CD14-positive monocyte (primary cell): ENCODE measurements around the gene PARP14. TPM values are rescaled to one million over a fixed set of nuclear protein-coding genes. Genes with fewer than 3 reads are reported as not detected.

Source experiments
- DNase-seq, 3 donors: peaks; one replicate each; pipeline ENCODE4 v3.0.0-alpha.2; 2011 to 2022
- H2AFZ ChIP-seq: 2 replicates; pipeline ENCODE4 v1.6.0; 2012; ENCODE audit warnings: mild to moderate bottlenecking, low read depth, low read length, inconsistent platforms; ENCODE audit not compliant: insufficient read depth, poor library complexity, severe bottlenecking
- H3K27ac ChIP-seq, 2 donors: 1 replicate in 1 of 2; 2 replicates in 1 of 2; pipeline ENCODE4 v1.5.1; 2012 to 2013; ENCODE audit warnings: low read length in 2 of 2, control low read depth in 1 of 2, inconsistent platforms in 1 of 2, low read depth in 1 of 2, mild to moderate bottlenecking in 1 of 2
- H3K27me3 ChIP-seq, 2 donors: one replicate each; pipeline versions ENCODE4 v1.6.0 to v1.6.1; 2011 to 2013; ENCODE audit warnings: low read length in 2 of 2; ENCODE audit not compliant: control insufficient read depth in 2 of 2, insufficient read depth in 2 of 2
- H3K36me3 ChIP-seq, 2 donors: replicated peaks in 1 of 2; 1 replicate in 1 of 2; 2 replicates in 1 of 2; pipeline versions ENCODE4 v1.5.1 to v1.6.1; 2012 to 2013; ENCODE audit warnings: low read length in 2 of 2, control low read depth in 1 of 2, inconsistent platforms in 1 of 2, mild to moderate bottlenecking in 1 of 2; ENCODE audit not compliant: insufficient read depth in 2 of 2, control insufficient read depth in 1 of 2
- H3K4me1 ChIP-seq, 2 donors: 1 replicate in 1 of 2; 2 replicates in 1 of 2; pipeline versions ENCODE4 v1.5.1 to v1.6.1; 2012 to 2013; ENCODE audit warnings: low read length in 2 of 2, control low read depth in 1 of 2, inconsistent platforms in 1 of 2, mild to moderate bottlenecking in 1 of 2, moderate library complexity in 1 of 2; ENCODE audit not compliant: insufficient read depth in 2 of 2, control insufficient read depth in 1 of 2
- H3K4me2 ChIP-seq: replicated peaks from 2 replicates; pipeline ENCODE3; 2012; ENCODE audit warnings: low read length, moderate library complexity, mild to moderate bottlenecking; ENCODE audit not compliant: poor library complexity, severe bottlenecking; ENCODE audit errors: extremely low read depth
- H3K4me3 ChIP-seq, 3 experiments: fragments of 200-600 bp in 1 of 3; sonication (generic) in 1 of 3; replicated peaks in 1 of 3; 1 replicate in 2 of 3; 2 replicates in 1 of 3; pipeline ENCODE4 v1.5.1; 2011 to 2013; ENCODE audit warnings: low read length in 3 of 3, mild to moderate bottlenecking in 3 of 3, control low read depth in 2 of 3, low read depth in 2 of 3, inconsistent platforms in 1 of 3, moderate library complexity in 1 of 3
- H3K79me2 ChIP-seq: 2 replicates; pipeline ENCODE4 v1.6.0; 2012; ENCODE audit warnings: mild to moderate bottlenecking, control low read depth, inconsistent platforms, low read length, moderate library complexity; ENCODE audit not compliant: insufficient read depth
- H3K9ac ChIP-seq: 2 replicates; pipeline ENCODE4 v1.6.0; 2017; ENCODE audit warnings: low read length, mild to moderate bottlenecking; ENCODE audit not compliant: insufficient read depth, poor library complexity, severe bottlenecking
- H3K9me3 ChIP-seq, 2 donors: replicated peaks in 1 of 2; 1 replicate in 1 of 2; 2 replicates in 1 of 2; pipeline versions ENCODE4 v1.5.1 to v1.6.1; 2012 to 2013; ENCODE audit warnings: low read length in 2 of 2, control low read depth in 1 of 2; ENCODE audit not compliant: control insufficient read depth in 1 of 2, insufficient read depth in 1 of 2
- H4K20me1 ChIP-seq: 2 replicates; pipeline ENCODE4 v1.6.0; 2012; ENCODE audit warnings: mild to moderate bottlenecking, low read length, control low read depth, moderate library complexity; ENCODE audit not compliant: insufficient read depth
- H3K27ac Mint-ChIP-seq, 7 donors: one replicate each; pipeline ENCODE4 v1.8.0; 2020; ENCODE audit warnings: mild to moderate bottlenecking in 7 of 7, mixed read lengths in 7 of 7, moderate library complexity in 6 of 7, inconsistent platforms in 2 of 7
- H3K27me3 Mint-ChIP-seq, 3 donors: one replicate each; pipeline ENCODE4 v1.8.0; 2021 to 2022; ENCODE audit warnings: low read depth in 3 of 3, mild to moderate bottlenecking in 3 of 3, mixed read lengths in 3 of 3, moderate library complexity in 3 of 3, inconsistent platforms in 1 of 3
- H3K36me3 Mint-ChIP-seq, 2 donors: one replicate each; pipeline ENCODE4 v1.8.0; 2020; ENCODE audit warnings: mixed read lengths in 2 of 2, inconsistent platforms in 1 of 2, mild to moderate bottlenecking in 1 of 2
- H3K4me1 Mint-ChIP-seq: one replicate; pipeline ENCODE4 v1.8.0; 2020; ENCODE audit warnings: mild to moderate bottlenecking, mixed read lengths
- H3K4me3 Mint-ChIP-seq, 2 donors: one replicate each; pipeline ENCODE4 v1.8.0; 2020; ENCODE audit warnings: mild to moderate bottlenecking in 2 of 2, mixed read lengths in 2 of 2, moderate library complexity in 1 of 2
- H3K9me3 Mint-ChIP-seq, 7 donors: one replicate each; pipeline ENCODE4 v1.8.0; 2020 to 2022; ENCODE audit warnings: mixed read lengths in 7 of 7, mild to moderate bottlenecking in 6 of 7, moderate library complexity in 6 of 7, inconsistent platforms in 2 of 7
- CTCF ChIP-seq: fragments of 200-600 bp; IDR thresholded peaks from one replicate; pipeline ENCODE4 v1.8.0; 2022; ENCODE audit warnings: antibody characterized with exemption, mild to moderate bottlenecking
- whole genome bisulfite sequencing: methylation state at CpG from one replicate; pipeline ENCODE4 v1.1.5; 2013; ENCODE audit warnings: missing lambda C conversion rate; ENCODE audit not compliant: insufficient coverage; 5-methylcytosine and 5-hydroxymethylcytosine counted together
- intact Hi-C, 2 donors: fragments of 100-400 bp; cut with micrococcal nuclease; formaldehyde crosslinking; loops; one replicate each; pipeline versions ENCODE4 v1.15.0 to v1.15.1; 2023
- polyA plus RNA-seq, 3 donors: library from polyadenylated mRNA; depleted of rRNA in 1 of 3; unstranded in 2 of 3; stranded (reverse) in 1 of 3; fragments of 300-500 nt in 2 of 3; fragments of >200 nt in 1 of 3; fragmentation: Illumina TruSeq in 2 of 3; gene quantifications; 1 replicate in 2 of 3; 2 replicates in 1 of 3; pipeline ENCODE4 v1.2.3, GENCODE V29; 2012 to 2021

The PARP14 gene
- polyA plus RNA-seq, 3 donors, result 22.1 to 68.8 (median 26.9) TPM

GRCh38 chr3:122774564-122774963 lies 93.9 kb downstream of the PARP14 start:
- H3K27me3 Mint-ChIP-seq, result no peaks in the 10 kb centered on the region
- Histone ChIP-seq H3K27me3 (no peaks in the 10 kb centered on the region), H3K4me1 (peaks cover 40 to 61% of the 10 kb centered on the region in 2 donors), H3K9ac (peak overlapping the region; percentile 49), H3K36me3 (peaks cover 0 to 23% of the 10 kb centered on the region in 2 donors), H3K9me3 (no peaks in the 10 kb centered on the region), H2AFZ (peak overlapping the region; percentile 7), H3K27ac (peak overlapping the region; percentile 66 to 92), H3K4me2 (peak overlapping the region; percentile 50), H4K20me1 (no peaks in the 10 kb centered on the region), H3K4me3 (peak overlapping the region in 1 of 3 experiments; percentile 26), H3K79me2 (peaks cover 19% of the 10 kb centered on the region)
- TF ChIP-seq CTCF, result no peak
- peaks cover 45% of the 10 kb centered on the region for H3K4me1 Mint-ChIP-seq
- H3K36me3 Mint-ChIP-seq, result peaks cover 11 to 22% of the 10 kb centered on the region in 2 donors
- H3K9me3 Mint-ChIP-seq, result peaks cover 0 to 5% (median 0%) of the 10 kb centered on the region in 7 donors
- DNase-seq, result peak; percentile 62 to 89 (median 83)
- peak overlapping the region; percentile 91 to 98 (median 97) for H3K27ac Mint-ChIP-seq
- H3K4me3 Mint-ChIP-seq, result peak overlapping the region in 1 of 2 donors; percentile 75
- 75% methylated on average over 3 of the region's 3 CpGs for WGBS
- intact Hi-C loops, result no loop called here

GRCh38 chr3:122776675-122777468 lies 96.2 kb downstream of the PARP14 start:
- Histone ChIP-seq H3K4me3 (no peak overlapping the region), H3K27ac (peak overlapping the region in 1 of 2 donors; percentile 32), H3K27me3 (no peaks in the 10 kb centered on the region), H4K20me1 (no peaks in the 10 kb centered on the region), H3K4me1 (peaks cover 21 to 38% of the 10 kb centered on the region in 2 donors), H3K9ac (no peak overlapping the region), H3K9me3 (no peaks in the 10 kb centered on the region), H2AFZ (no peak overlapping the region), H3K79me2 (peaks cover 22% of the 10 kb centered on the region), H3K36me3 (peaks cover 0 to 23% of the 10 kb centered on the region in 2 donors), H3K4me2 (no peak overlapping the region)
- Mint-ChIP-seq H3K4me3 (no peak overlapping the region), H3K9me3 (peaks cover 0 to 5% (median 0%) of the 10 kb centered on the region in 7 donors), H3K27ac (peak overlapping the region in 2 of 7 donors; percentile 20 to 21), H3K4me1 (peaks cover 23% of the 10 kb centered on the region), H3K27me3 (no peaks in the 10 kb centered on the region), H3K36me3 (peaks cover 12 to 31% of the 10 kb centered on the region in 2 donors)
- TF ChIP-seq CTCF, result no peak
- WGBS, result no CpG with 5 or more reads among the region's 5 CpGs
- no peak for DNase-seq
- intact Hi-C loops, result no loop called here
